ENCODE measurements around the gene PATJ. TPM values are rescaled to one million over a fixed set of nuclear protein-coding genes. Genes with fewer than 3 reads are reported as not detected.
"Not testable (repeated sequence)": the region's sequence is repeated elsewhere in the genome, so short reads cannot be mapped to it uniquely, and the experiment has no call there.

Gene PATJ
- total RNA-seq, 1 donor from 2014 or later, result 131 TPM

DNA sequence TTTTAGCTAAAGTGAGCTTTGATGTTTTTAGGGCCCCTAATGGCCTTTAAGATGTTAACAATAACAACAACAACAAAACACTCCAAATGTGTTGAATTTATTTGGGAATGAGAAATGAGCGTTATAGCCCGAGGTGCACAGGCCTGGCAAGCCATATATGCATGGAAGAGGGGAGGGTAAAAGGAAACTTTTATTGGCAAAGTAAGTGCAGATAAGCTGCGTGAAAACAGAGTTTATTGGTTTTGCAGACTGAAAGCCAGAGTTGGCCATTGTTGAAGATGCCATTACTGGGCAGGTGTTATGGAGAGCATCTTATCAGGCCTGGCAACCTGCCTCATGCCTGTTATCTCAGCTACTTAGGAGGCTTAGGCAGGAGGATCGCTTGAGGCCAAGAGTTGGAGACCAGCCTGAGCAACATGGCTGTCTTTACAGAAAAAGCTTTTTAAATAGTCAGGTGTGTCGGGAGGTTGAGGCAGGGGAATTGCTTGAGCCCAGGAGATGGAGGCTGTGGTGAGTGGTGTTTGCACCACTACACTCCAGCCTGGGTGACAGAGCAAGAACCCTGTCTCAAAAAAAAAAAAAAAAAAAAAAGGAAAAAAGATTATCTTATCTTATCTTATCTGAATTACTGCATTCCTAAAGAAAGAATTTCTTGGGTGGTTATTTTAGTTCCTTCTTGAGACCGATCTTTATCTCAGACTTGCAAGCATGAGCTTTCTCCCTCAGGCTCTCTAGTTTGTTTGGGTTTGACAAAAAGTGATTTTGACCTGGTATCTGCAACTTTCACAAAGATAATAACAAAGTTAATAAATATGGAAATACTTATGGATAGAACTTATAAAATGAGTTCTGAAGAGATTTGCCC, 1.7 kb downstream of the PATJ start:
- no peak for ATAC-seq (ENCODE audit: poor library complexity)
- intact Hi-C loops (cut with DNase I), result no loop called here
- DNase-seq, result no peak

DNA sequence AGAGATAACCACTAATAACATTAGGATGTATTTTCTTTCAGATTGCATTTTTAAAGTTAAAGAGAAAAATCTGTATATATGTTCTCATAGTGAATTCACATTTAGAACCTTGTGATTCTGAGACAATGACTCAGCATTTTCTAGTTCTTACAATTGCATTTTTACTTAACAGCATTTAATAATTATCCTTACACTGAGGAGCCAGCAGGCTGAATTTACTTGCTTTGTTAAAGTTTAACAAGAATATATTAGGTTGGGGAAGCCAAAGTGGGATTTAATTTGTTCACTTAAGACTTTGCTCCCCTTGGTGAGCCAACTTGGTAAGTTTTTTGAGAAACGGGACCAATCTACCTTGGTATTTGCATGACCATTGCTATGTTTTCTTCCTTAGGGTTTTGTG, 4.5 kb downstream of the PATJ start:
- DNase-seq, result no peak
- intact Hi-C loops (cut with DNase I), result no loop called here
- ATAC-seq (ENCODE audit: poor library complexity), result no peak

DNA sequence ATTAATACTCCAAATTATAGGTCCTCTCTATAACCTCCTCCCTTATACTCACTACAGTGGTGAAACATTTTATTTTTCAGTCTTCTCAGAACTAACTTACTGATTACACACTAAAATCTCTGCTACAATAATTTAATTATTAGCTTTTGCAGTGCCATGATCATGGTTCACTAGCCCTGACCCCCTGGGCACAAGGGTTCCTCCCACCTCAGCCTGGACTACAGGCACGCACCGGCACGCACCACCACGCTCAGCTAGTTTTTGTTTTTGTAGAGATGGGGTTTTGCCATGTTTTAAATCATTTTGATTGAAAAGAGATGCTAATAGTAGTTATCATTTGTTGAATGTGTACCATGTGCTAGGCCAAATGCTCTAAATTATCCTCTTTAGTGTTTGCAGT, 6.3 kb downstream of the PATJ start:
- ATAC-seq (ENCODE audit: poor library complexity) (no peak), DNase-seq (no peak)
- intact Hi-C loops (cut with DNase I), result no loop called here

DNA sequence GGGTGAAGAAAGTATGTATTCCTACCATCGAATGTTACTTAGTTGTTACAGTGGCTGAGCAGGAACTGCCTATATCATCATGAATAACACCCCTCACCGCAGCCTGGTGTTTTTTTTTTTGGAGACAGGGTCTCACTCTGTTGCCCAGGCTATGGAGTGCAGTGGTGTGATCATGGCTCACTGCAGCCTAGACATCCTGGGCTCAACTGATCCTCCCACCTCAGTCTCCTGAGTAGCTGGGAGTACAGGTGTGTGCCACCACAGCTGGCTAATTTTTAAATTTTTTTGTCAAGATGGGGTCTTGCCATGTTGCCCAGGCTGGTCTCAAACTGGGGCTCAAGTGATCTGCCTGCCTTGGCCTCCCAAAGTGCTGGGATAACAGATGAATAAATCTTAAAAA, 7.3 kb downstream of the PATJ start:
- intact Hi-C loops (cut with DNase I), result no loop called here
- no peak for ATAC-seq (ENCODE audit: poor library complexity)
- DNase-seq, result no peak

DNA sequence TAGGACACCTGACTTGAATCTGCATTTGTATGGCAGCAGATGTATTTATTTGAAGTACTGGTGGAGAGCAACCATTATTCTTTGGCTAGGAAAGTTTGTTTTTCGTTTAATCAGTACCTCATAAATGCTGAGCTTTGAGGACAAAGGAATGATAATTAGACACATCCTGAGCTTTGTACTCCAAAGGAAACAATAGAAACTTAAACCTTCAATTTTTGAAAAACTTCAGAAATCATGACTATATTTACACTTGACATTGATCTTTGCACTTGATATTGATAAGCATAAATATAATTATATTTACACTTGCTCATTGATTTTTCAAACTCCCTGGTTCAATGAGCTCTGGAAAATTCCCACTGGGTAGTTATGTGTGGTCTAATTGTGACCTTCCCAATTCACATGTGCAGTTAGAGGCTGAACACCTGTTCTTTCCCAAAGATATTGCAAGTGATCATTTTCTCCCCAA, 10.7 kb downstream of the PATJ start:
- intact Hi-C loops (cut with DNase I), result no loop called here
- no peak for ATAC-seq (ENCODE audit: poor library complexity)

DNA sequence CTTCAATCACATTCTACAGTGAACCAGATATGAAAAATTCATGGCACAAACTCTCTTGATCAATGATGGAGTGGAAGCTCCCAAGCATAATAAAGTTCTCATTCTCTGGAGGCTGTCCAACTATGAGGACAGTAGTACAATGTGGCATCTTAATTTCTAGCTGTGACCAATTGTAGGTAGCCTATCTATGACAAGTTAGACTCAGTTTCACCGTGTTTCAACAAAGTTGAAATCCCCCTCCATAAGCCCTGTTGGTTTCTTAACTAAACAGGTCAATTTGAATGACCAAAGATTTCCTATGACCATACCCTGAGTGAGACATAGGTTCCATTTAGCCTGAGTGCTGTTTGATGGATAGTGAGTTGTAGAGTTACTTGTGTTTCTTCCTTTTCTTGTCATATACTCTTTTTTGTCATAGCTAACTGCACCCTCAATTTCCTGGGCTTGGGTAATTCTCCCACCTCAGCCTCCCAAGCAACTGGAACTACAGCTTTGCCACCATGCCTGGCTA, 11.8 kb downstream of the PATJ start:
- intact Hi-C loops (cut with DNase I), result no loop called here
- ATAC-seq (ENCODE audit: poor library complexity) (no peak), DNase-seq (no peak)

More for the DNA sequence above, 10.7 kb downstream of the PATJ start:
- no peak for DNase-seq

DNA sequence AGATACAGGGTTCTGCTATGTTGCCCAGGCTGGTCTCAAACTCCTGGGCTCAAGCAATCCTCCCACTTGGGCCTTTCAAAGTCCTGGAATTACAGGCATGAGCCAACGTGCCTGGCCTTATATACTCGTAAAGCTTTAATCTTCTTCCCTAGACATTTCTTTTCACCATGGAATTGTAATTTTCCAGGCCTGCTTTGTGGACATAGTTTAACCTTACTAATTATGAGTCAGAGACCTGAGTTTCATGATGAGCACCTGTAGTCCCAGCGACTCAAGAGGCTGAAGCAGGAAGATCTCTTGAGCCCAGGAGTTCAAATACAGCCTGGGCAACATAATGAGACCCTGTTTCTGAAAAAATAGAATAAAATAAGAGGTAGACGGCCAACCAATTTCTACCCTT, 12.3 kb downstream of the PATJ start:
- ATAC-seq (ENCODE audit: poor library complexity), result no peak
- no peak for DNase-seq
- intact Hi-C loops (cut with DNase I), result no loop called here

DNA sequence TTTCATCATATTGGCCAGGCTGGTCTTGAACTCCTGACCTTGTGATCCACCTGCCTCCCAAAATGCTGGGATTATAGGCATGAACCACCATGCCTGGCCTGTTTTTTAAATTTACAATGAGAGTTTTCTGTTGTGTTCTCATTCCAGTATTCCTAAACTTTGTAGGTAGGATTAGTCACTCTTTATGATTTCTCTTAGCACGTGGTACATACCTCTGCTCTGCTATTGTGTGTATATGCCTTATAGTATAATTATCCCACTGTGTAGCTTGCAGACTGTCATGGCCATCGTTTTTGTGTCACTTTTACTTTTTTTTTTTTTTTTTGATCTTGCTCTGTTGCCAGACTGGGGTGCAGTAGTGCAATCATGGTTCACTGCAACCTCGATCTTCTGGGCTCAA, 14.5 kb downstream of the PATJ start:
- intact Hi-C loops (cut with DNase I), result no loop called here
- DNase-seq, result no peak
- no peak for ATAC-seq (ENCODE audit: poor library complexity)

DNA sequence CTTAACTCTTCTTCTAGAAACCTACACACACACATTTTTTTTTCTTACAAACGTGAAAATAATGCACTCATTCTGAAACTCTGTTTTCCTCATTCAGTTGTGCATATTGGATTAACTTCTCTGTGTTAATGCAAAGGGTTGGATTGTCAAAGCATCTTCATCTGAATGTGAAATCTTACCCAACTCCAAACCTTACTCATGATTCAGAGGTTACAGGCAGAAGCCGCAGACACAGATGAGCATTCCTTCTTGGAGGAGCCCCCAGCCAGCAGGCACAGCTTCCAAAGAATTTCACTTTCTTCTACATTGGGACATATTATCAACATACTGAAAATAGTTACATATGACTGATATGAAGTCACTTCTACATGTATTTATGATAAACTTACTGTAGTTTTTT, 15.7 kb downstream of the PATJ start:
- intact Hi-C loops (cut with DNase I), result no loop called here
- DNase-seq (no peak), ATAC-seq (ENCODE audit: poor library complexity) (no peak)

DNA sequence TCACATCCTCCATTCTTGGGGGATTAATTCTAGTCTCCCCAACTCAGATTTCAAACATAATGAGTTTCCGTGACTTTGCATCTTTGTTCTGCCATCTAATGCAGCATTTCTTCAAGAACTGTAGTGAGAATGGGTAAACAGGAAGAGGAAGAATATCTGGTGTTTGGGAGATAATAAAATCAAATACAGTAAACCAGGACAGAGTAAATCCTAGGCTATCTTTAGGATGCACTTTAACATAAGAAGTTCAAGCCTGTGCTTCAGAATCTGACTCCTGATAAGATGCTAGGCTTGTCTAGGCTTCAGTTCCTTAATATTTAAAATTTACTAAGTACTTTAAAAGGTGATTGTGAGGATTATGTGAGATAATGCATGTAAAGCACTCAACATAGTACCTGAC, 27.9 kb downstream of the PATJ start:
- no peak for ATAC-seq (ENCODE audit: poor library complexity)
- intact Hi-C loops (cut with DNase I), result no loop called here
- no peak for DNase-seq

DNA sequence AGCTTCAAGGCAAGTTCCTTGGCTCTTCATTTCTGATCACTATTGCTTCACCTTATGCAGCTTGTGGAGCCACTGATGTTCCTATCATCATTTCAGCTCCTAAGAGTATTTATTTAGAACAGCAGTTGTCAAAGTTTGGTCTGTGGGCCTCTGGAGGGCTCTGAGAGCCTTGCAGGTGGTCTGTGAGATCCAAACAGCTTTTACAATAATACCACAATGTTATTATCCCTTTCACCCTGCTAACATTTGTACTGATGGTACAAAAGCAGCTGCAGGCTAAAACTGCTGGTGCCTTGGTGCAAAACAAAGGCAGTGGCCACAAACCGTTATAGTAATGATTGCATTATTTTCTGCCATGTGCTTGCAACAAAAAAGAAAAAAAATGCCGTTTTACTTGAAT, 33.8 kb downstream of the PATJ start:
- ATAC-seq (ENCODE audit: poor library complexity) (no peak), DNase-seq (no peak)
- intact Hi-C loops (cut with DNase I), result no loop called here

DNA sequence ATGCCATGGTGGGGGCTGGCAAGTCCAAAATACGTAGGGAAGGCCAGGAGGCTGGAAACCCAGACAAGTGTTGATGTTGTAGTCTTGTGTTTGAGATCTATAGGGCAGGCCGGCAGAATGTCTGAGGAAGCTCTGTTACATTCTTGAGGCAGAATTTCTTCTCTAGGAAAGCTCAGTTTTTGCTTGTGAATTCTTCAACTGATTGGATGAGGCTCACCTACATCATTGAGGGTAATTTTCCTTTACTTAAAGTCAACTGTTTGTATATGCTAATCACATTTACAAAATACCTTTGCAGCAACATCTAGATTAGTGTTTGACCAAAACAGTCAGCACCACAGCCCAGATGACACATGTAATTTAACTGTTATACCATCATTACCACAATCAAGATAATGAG, 37.0 kb downstream of the PATJ start:
- ATAC-seq (ENCODE audit: poor library complexity) (no peak), DNase-seq (no peak)
- intact Hi-C loops (cut with DNase I), result no loop called here

DNA sequence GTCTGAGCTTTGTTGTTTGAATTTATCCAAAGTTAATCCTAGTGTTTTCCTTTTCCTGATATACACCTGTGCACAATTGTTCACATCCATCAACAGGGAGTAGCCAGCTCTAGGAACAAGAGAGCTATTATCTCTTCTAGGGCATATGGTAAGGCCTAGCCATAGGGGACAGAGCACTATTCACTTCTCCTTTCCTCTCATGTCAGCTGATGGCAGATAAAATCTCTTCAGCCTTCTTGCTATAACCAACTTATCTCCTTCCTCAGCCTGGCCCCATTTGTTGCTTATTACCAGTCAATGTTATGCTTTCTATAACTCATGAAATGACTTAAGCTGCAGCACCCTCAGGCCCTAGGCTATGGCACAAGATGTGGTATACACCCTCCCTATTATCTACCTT, 38.9 kb downstream of the PATJ start:
- intact Hi-C loops (cut with DNase I), result no loop called here
- no peak for DNase-seq

DNA sequence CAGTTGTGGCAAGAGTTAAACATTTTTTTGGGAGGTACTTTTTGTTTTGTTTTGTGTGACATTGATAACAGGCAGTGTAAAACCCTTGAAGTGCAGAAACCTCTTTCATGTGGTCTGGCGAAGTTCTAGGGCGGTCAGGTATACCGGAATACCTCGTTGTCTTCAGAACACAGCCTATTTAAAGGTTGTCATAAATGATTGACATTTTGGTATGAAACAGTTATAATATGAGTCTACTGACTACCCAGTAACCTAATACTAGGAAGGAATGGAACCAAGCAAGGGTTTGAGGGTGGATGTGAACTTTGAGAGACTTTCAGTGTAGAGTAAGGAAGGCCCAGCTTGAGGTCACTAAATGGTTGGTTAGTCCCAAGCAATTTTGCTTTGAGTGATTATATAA, 40.5 kb downstream of the PATJ start:
- DNase-seq (no peak), ATAC-seq (ENCODE audit: poor library complexity) (no peak)

More for the DNA sequence above, 38.9 kb downstream of the PATJ start:
- ATAC-seq (ENCODE audit: poor library complexity), result no peak

DNA sequence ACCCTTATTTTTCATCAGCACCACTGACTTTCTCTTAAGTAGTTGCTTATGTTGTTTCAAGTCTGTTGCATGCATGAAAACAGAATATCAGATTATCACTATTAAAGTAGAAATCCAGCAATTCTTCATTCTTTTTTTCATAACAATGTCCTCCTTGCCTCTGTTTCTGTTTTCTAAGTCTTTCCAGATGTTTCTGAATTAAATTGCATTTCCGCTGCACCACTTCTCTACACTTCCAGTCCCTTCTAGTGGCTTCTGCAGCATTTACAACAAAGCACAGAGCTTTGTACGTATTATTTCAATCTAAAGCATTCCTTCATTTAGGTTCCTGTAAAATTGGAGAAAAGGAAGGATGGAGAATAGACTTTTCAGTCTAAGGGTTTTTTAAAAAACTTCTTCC, 42.4 kb downstream of the PATJ start:
- intact Hi-C loops (cut with DNase I), result no loop called here
- DNase-seq (no peak), ATAC-seq (ENCODE audit: poor library complexity) (no peak)

More for the DNA sequence above, 40.5 kb downstream of the PATJ start:
- intact Hi-C loops (cut with DNase I), result no loop called here

DNA sequence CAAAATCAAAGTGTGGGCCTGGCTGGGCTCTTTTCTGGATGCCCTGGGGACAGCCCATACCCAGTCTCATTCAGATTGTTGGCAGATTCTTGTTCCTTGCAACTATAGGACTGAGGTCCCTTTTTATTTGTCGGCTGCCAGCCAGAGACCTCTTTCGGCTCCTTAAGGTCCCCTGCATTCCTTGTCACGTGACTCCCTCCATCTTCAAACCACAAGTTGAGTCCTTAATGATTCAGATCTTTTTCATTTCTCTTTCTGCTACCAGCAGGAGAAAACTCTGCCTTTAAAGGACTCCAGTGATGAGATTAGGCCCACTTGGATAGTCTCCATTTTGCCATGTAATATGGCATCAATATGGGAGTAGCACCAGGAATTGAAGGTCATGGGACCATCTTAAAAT, 48.6 kb downstream of the PATJ start:
- DNase-seq (no peak), ATAC-seq (ENCODE audit: poor library complexity) (no peak)
- intact Hi-C loops (cut with DNase I), result no loop called here

DNA sequence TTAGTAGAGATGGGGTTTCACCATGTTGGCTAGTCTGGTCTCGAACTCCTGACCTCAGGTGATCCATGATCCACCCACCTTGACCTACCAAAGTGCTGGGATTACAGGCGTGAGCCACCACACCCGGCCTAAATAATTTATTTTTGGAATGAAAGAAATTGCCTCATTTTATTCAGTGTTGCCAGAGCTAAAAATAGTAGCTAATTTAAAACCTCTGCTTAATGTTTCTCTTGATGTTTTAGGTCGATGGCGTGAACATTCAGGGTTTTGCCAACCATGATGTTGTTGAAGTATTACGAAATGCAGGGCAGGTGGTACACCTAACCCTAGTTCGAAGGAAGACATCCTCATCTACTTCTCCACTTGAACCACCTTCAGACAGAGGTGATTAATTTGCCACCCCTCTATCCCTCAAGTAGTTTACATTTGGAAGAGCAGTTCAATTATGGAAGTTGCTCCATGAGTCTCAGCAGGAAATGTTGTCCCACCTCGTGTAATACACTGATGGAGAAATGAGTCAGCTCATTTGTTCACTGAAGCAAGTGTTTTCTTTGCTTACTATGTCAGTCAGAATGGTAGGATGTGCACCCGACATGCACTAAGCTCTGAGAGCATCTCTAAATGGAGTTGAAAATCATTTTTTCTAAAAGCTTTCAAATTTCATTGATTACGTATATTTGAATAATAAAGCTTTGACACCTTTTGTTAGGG, 54.9 kb downstream of the PATJ start:
- ATAC-seq (ENCODE audit: poor library complexity) (no peak), DNase-seq (no peak)
- intact Hi-C loops (cut with DNase I), result no loop called here

DNA sequence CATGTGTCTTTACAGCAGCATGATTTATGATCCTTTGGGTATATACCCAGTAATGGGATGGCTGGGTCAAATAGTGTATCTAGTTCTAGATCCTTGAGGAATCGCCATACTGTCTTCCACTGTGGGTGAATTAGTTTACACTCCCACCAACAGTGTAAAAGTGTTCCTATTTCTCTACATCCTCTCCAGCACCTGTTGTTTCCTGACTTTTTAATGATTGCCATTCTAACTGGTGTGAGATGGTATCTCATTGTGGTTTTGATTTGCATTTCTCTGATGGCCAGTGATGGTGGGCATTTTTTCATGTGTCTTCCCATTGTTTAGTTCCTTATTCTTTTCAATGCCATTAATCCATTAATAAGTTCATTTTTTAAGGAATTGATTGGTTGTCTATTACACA, 58.8 kb downstream of the PATJ start:
- DNase-seq, result not testable (repeated sequence)

DNA sequence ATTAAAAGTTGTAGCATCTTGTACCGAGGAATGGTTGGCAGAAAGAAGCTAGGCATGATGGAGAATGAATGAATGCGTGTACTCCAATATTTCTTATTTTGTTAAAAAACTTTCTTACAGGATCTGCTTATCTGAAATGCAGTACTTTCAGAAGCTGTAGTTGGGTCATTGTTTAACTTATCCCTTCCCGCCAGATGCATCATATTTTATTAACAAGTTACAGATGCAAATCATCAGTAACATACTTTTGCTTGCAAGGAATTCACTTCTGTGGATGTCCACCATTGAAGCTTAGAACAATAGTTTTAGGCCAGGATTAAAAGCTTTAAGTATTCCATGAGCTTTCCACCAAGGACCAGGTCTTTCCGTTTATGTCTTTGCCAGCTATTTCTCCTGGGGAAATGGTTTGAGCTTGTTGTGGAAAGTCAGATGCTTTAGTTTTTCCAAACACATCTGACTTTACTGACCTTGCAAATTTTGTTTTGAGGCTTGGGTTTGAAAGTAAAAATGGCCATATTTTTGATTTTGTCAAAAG, 65.4 kb downstream of the PATJ start:
- ATAC-seq (ENCODE audit: poor library complexity) (no peak), DNase-seq (no peak)
- intact Hi-C loops (cut with DNase I), result no loop called here

More for the DNA sequence above, 58.8 kb downstream of the PATJ start:
- intact Hi-C loops (cut with DNase I); ATAC-seq (ENCODE audit: poor library complexity): not testable (repeated sequence)

DNA sequence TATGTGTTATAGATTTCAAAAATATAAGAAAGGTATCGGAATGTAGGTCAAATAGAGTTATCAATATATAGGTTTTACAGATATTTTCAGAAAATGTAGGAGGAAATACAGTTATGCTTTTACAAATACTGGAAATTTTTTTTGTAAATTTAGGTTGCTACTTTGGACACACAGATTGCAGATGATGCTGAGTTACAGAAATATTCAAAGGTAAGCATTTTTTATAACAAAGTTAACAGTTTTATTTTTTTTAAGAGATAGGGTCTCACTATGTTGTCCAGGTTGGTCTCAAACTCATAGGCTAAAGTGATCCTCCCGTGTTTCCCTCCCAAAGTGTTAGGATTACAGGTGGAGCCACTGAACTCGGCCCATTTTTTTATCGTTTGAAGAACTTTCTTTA, 66.0 kb downstream of the PATJ start:
- ATAC-seq (ENCODE audit: poor library complexity) (no peak), DNase-seq (no peak)
- intact Hi-C loops (cut with DNase I), result no loop called here
